ENCODE results near the gene HOXA9. TPM values are rescaled to one million over a fixed set of nuclear protein-coding genes. Genes with fewer than 3 reads are reported as not detected.

The HOXA9 gene
- total and polyA plus RNA-seq, 4 donors, result 0.02 to 0.70 TPM; not detected in 2

DNA sequence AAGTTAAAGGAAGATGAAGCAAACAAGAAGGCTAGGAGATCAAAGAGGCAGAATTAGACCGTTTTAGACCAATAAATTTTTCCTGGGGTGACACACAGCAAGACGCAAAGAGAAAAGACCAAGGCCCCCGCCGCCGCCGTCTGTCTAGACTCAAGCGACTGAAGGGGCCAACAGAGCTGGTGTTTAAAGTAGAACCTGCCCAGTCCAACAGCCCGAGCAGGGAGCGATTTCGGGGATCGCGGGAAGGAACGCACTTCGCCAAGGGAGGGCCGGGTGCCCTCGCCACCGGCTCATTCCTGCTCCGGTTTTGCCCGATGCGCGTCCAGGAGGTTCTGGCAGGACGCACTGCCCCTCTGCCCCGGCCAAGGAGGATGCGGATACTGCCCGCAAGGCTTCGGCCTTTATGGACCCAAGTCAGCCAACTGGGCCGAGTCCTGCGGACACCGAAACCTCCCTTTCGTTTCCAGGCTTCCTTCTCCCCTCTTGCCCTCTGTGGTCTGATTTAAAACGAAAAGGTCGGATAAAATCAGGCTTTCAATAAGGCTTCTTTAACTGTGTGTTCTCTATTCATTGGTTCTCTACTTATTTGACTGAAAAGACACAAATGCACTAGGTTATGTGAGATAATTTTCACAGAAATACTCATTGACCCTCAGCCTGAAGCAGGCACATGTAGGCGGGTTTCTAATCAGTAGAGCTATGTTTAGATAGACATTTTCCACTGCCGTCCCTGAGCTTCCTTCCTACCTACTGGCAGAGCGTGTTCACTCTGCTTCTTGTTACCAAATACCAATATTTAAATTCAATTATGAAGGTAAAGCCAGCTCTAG lies 6.7 kb downstream of the HOXA9 start:
- 14% methylated on average over 35 of the region's 35 CpGs for WGBS
- no peak for TF ChIP-seq GABPA (IDR thresholded peaks at IDR 0.05 in 1 of 2, conservative IDR thresholded peaks at IDR 0.05 in 1 of 2)
- no peak for TF ChIP-seq RXRA (IDR thresholded peaks at IDR 0.05)
- no peak for TF ChIP-seq TAF1 (conservative IDR thresholded peaks at IDR 0.05)
- TF ChIP-seq JUND (IDR thresholded peaks at IDR 0.05), result no peak
- TF ChIP-seq, protein P1, sequence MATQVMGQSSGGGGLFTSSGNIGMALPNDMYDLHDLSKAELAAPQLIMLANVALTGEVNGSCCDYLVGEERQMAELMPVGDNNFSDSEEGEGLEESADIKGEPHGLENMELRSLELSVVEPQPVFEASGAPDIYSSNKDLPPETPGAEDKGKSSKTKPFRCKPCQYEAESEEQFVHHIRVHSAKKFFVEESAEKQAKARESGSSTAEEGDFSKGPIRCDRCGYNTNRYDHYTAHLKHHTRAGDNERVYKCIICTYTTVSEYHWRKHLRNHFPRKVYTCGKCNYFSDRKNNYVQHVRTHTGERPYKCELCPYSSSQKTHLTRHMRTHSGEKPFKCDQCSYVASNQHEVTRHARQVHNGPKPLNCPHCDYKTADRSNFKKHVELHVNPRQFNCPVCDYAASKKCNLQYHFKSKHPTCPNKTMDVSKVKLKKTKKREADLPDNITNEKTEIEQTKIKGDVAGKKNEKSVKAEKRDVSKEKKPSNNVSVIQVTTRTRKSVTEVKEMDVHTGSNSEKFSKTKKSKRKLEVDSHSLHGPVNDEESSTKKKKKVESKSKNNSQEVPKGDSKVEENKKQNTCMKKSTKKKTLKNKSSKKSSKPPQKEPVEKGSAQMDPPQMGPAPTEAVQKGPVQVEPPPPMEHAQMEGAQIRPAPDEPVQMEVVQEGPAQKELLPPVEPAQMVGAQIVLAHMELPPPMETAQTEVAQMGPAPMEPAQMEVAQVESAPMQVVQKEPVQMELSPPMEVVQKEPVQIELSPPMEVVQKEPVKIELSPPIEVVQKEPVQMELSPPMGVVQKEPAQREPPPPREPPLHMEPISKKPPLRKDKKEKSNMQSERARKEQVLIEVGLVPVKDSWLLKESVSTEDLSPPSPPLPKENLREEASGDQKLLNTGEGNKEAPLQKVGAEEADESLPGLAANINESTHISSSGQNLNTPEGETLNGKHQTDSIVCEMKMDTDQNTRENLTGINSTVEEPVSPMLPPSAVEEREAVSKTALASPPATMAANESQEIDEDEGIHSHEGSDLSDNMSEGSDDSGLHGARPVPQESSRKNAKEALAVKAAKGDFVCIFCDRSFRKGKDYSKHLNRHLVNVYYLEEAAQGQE (IDR thresholded peaks at IDR 0.05), result no peak
- no peak for TF ChIP-seq HNF4G (IDR thresholded peaks at IDR 0.05)
- TF ChIP-seq FOXA1 (IDR thresholded peaks at IDR 0.05), result no peak
- no peak for TF ChIP-seq EGR1 (IDR thresholded peaks at IDR 0.05; ENCODE audit: low read depth in 2 of 2)
- TF ChIP-seq, protein P2, sequence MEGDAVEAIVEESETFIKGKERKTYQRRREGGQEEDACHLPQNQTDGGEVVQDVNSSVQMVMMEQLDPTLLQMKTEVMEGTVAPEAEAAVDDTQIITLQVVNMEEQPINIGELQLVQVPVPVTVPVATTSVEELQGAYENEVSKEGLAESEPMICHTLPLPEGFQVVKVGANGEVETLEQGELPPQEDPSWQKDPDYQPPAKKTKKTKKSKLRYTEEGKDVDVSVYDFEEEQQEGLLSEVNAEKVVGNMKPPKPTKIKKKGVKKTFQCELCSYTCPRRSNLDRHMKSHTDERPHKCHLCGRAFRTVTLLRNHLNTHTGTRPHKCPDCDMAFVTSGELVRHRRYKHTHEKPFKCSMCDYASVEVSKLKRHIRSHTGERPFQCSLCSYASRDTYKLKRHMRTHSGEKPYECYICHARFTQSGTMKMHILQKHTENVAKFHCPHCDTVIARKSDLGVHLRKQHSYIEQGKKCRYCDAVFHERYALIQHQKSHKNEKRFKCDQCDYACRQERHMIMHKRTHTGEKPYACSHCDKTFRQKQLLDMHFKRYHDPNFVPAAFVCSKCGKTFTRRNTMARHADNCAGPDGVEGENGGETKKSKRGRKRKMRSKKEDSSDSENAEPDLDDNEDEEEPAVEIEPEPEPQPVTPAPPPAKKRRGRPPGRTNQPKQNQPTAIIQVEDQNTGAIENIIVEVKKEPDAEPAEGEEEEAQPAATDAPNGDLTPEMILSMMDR (IDR thresholded peaks at IDR 0.05; ENCODE audit: low read depth, low read length, missing input control), result no peak
- Histone ChIP-seq H3K27me3 (ENCODE audit: control insufficient read depth in 4 of 4, insufficient read depth in 4 of 4, low read length in 3 of 4) (peaks cover 14 to 47% (median 28%) of the 10 kb centered on the region in 4 donors), H3K4me1 (ENCODE audit: control insufficient read depth in 4 of 4, insufficient read depth in 4 of 4, low read length in 3 of 4) (peaks cover 11 to 30% (median 17%) of the 10 kb centered on the region in 4 donors), H3K4me3 (ENCODE audit: low read depth in 1 of 3, low read length in 3 of 3) (no peak overlapping the region), H3K9ac (ENCODE audit: low read depth in 1 of 2, low read length in 2 of 2) (no peak overlapping the region), H3K9me3 (ENCODE audit: control insufficient read depth in 4 of 4, low read length in 3 of 4) (peaks cover 0 to 5% (median 0%) of the 10 kb centered on the region in 4 donors), H3K27ac (ENCODE audit: low read depth in 1 of 2, low read length in 2 of 2) (no peak overlapping the region), H3K36me3 (ENCODE audit: control insufficient read depth in 4 of 4, insufficient read depth in 3 of 4, low read depth in 1 of 4, low read length in 3 of 4) (no peaks in the 10 kb centered on the region)
- no peak for DNase-seq (ENCODE audit: low spot score)

DNA sequence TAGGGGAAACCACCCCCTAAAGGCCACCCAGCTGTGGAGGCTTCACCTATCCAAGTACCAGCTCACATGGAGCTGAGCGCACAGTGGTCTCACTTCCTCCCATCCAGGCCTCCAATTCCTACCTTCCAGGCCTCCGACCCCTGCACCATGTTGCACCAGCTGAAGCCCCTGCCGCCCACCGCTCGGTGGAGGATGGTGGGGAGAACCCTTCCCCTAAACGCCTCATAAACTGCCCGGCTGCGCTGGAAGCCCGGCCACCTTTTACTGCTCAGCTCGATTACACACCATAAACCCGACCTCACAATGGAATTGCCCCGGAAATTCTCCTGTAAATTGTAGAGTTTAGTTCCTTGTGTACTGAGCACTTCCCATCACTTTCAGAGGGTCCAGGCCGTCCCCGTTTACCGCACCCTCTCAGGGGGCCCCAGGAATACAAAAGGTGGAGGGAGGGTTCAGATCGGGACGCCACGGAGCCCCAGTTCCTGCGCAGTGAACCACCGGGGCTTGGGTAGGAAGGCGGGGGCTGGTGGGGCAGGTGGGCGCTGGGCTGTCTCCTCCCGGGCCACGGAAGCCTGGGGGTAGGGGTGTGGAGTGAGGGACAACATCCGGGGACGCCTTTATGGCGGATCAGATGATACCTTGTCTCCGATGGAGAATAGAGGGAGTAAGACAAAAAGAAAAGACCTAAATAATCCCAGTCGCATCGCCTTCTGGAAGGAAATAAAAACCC lies 7.5 kb downstream of the HOXA9 start:
- DNase-seq (ENCODE audit: low spot score), result no peak
- no peak for TF ChIP-seq FOXA2 (IDR thresholded peaks at IDR 0.05)
- TF ChIP-seq, protein P1 (IDR thresholded peaks at IDR 0.05), result no peak
- TF ChIP-seq, protein P3, sequence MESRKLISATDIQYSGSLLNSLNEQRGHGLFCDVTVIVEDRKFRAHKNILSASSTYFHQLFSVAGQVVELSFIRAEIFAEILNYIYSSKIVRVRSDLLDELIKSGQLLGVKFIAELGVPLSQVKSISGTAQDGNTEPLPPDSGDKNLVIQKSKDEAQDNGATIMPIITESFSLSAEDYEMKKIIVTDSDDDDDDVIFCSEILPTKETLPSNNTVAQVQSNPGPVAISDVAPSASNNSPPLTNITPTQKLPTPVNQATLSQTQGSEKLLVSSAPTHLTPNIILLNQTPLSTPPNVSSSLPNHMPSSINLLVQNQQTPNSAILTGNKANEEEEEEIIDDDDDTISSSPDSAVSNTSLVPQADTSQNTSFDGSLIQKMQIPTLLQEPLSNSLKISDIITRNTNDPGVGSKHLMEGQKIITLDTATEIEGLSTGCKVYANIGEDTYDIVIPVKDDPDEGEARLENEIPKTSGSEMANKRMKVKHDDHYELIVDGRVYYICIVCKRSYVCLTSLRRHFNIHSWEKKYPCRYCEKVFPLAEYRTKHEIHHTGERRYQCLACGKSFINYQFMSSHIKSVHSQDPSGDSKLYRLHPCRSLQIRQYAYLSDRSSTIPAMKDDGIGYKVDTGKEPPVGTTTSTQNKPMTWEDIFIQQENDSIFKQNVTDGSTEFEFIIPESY (IDR thresholded peaks at IDR 0.05), result no peak
- no peak for TF ChIP-seq YY1 (IDR thresholded peaks at IDR 0.05)
- TF ChIP-seq TAF1 (conservative IDR thresholded peaks at IDR 0.05), result no peak
- TF ChIP-seq HNF4G (IDR thresholded peaks at IDR 0.05), result no peak
- TF ChIP-seq, protein P4, sequence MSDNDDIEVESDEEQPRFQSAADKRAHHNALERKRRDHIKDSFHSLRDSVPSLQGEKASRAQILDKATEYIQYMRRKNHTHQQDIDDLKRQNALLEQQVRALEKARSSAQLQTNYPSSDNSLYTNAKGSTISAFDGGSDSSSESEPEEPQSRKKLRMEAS (IDR thresholded peaks at IDR 0.05), result no peak
- TF ChIP-seq, protein P2 (IDR thresholded peaks at IDR 0.05; ENCODE audit: low read depth, low read length, missing input control), result no peak
- no peak for TF ChIP-seq HNF4A (conservative IDR thresholded peaks at IDR 0.05)

More for the DNA sequence above, 7.5 kb downstream of the HOXA9 start:
- Histone ChIP-seq H3K27me3 (ENCODE audit: control insufficient read depth in 4 of 4, insufficient read depth in 4 of 4, low read length in 3 of 4) (peaks cover 15 to 53% (median 32%) of the 10 kb centered on the region in 4 donors), H3K36me3 (ENCODE audit: control insufficient read depth in 4 of 4, insufficient read depth in 3 of 4, low read depth in 1 of 4, low read length in 3 of 4) (no peaks in the 10 kb centered on the region), H3K4me3 (ENCODE audit: low read depth in 1 of 3, low read length in 3 of 3) (no peak overlapping the region), H3K9me3 (ENCODE audit: control insufficient read depth in 4 of 4, low read length in 3 of 4) (peaks cover 0 to 5% (median 0%) of the 10 kb centered on the region in 4 donors), H3K9ac (ENCODE audit: low read depth in 1 of 2, low read length in 2 of 2) (no peak overlapping the region), H3K4me1 (ENCODE audit: control insufficient read depth in 4 of 4, insufficient read depth in 4 of 4, low read length in 3 of 4) (peaks cover 11 to 30% (median 17%) of the 10 kb centered on the region in 4 donors), H3K27ac (ENCODE audit: low read depth in 1 of 2, low read length in 2 of 2) (no peak overlapping the region)
- WGBS, result 10% methylated on average over 30 of the region's 30 CpGs
